HEK293 (cell line): ENCODE data around the gene PDZD2.

Source experiments
- CTCF ChIA-PET: fragments of 350-600 bp; formaldehyde crosslinking; extraction: SDS; loops from one replicate; lab custom pipeline; 2021; ENCODE audit warnings: antibody characterized with exemption; lab: Yijun Ruan, JAX
- POLR2A ChIA-PET: fragments of 300-600 bp; formaldehyde crosslinking; extraction: SDS; loops from one replicate; lab custom pipeline; 2020; ENCODE audit warnings: antibody characterized with exemption, inconsistent platforms; lab: Yijun Ruan, JAX
- H3K27ac ChIP-seq: fragments of 200-500 bp; sonication (Bioruptor generic); 2 replicates; pipeline ENCODE4 v1.5.1; 2014; ENCODE audit warnings: low read depth, low read length, control low read depth, inconsistent platforms; ENCODE audit errors: extremely low read depth
- H3K36me3 ChIP-seq, 2 experiments: fragments of 200-500 bp in 1 of 2; sonication (Bioruptor generic) in 1 of 2; 1 replicate in 1 of 2; 2 replicates in 1 of 2; pipeline ENCODE4 v1.5.1; 2014 to 2017; ENCODE audit warnings: inconsistent platforms in 2 of 2, low read length in 2 of 2; ENCODE audit not compliant: control insufficient read depth in 2 of 2, insufficient read depth in 1 of 2
- H3K4me1 ChIP-seq: fragments of 200-500 bp; sonication (Bioruptor generic); 2 replicates; pipeline ENCODE4 v1.5.1; 2014; ENCODE audit warnings: mild to moderate bottlenecking, low read length, inconsistent platforms; ENCODE audit not compliant: control insufficient read depth, insufficient read depth
- H3K4me3 ChIP-seq: 2 replicates; pipeline ENCODE4 v1.5.1; 2011; ENCODE audit warnings: low read depth, mild to moderate bottlenecking, control low read depth, low read length, moderate library complexity
- H3K9me3 ChIP-seq: fragments of 200-500 bp; sonication (Bioruptor generic); 2 replicates; pipeline ENCODE4 v1.5.1; 2014; ENCODE audit warnings: low read depth, low read length, inconsistent platforms; ENCODE audit not compliant: control insufficient read depth, insufficient read depth
- ATF2 ChIP-seq: fragments of 450-650 bp; formaldehyde crosslinking; IDR thresholded peaks from 2 replicates; pipeline ENCODE4 v1.5.1; 2016; ENCODE audit warnings: missing biosample characterization, missing genetic modification characterization, low read depth
- KLF16 ChIP-seq: fragments of 450-650 bp; formaldehyde crosslinking; IDR thresholded peaks from 2 replicates; pipeline ENCODE4 v1.5.1; 2017; ENCODE audit warnings: missing biosample characterization, missing genetic modification characterization
- MZF1 ChIP-seq: fragments of 450-650 bp; formaldehyde crosslinking; IDR thresholded peaks from 2 replicates; pipeline ENCODE4 v1.5.1; 2017; ENCODE audit warnings: missing biosample characterization, missing genetic modification characterization, borderline replicate concordance
- PATZ1 ChIP-seq: fragments of 450-650 bp; formaldehyde crosslinking; IDR thresholded peaks from 2 replicates; pipeline ENCODE4 v1.5.1; 2016; ENCODE audit warnings: missing biosample characterization, missing genetic modification characterization
- PRDM2 ChIP-seq: fragments of 450-650 bp; formaldehyde crosslinking; IDR thresholded peaks from 2 replicates; pipeline ENCODE4 v1.5.1; 2016; ENCODE audit warnings: missing biosample characterization, missing genetic modification characterization, borderline replicate concordance
- REPIN1 ChIP-seq: fragments of 450-650 bp; formaldehyde crosslinking; IDR thresholded peaks from 2 replicates; pipeline ENCODE4 v1.5.1; 2017; ENCODE audit warnings: missing biosample characterization, missing genetic modification characterization, low read depth
- SP3 ChIP-seq: fragments of 450-650 bp; formaldehyde crosslinking; IDR thresholded peaks from 2 replicates; pipeline ENCODE4 v1.5.1; 2016; ENCODE audit warnings: missing biosample characterization, missing genetic modification characterization
- ZBTB21 ChIP-seq: fragments of 450-650 bp; formaldehyde crosslinking; IDR thresholded peaks from 2 replicates; pipeline ENCODE4 v1.5.1; 2017; ENCODE audit warnings: missing biosample characterization, missing genetic modification characterization
- ZNF140 ChIP-seq: fragments of 450-650 bp; formaldehyde crosslinking; IDR thresholded peaks from 2 replicates; pipeline ENCODE4 v1.5.1; 2016; ENCODE audit warnings: missing biosample characterization, missing genetic modification characterization
- ZNF157 ChIP-seq: fragments of 450-650 bp; formaldehyde crosslinking; IDR thresholded peaks from 2 replicates; pipeline ENCODE4 v1.5.1; 2016; ENCODE audit warnings: missing biosample characterization, missing genetic modification characterization
- ZNF16 ChIP-seq: fragments of 450-650 bp; formaldehyde crosslinking; IDR thresholded peaks from 2 replicates; pipeline ENCODE4 v1.5.1; 2016; ENCODE audit warnings: low read depth, missing biosample characterization, missing genetic modification characterization
- ZNF24 ChIP-seq: fragments of 450-650 bp; formaldehyde crosslinking; IDR thresholded peaks from 2 replicates; pipeline ENCODE4 v1.5.1; 2016; ENCODE audit warnings: missing biosample characterization, missing genetic modification characterization
- ZNF248 ChIP-seq: fragments of 450-650 bp; formaldehyde crosslinking; IDR thresholded peaks from 2 replicates; pipeline ENCODE4 v1.5.1; 2017; ENCODE audit warnings: missing biosample characterization, missing genetic modification characterization
- ZNF335 ChIP-seq: fragments of 450-650 bp; formaldehyde crosslinking; conservative IDR thresholded peaks from 2 replicates; pipeline ENCODE4 v1.5.1; 2016; ENCODE audit warnings: missing biosample characterization, missing genetic modification characterization
- ZNF366 ChIP-seq: fragments of 450-650 bp; formaldehyde crosslinking; conservative IDR thresholded peaks from 2 replicates; pipeline ENCODE4 v1.5.1; 2016; ENCODE audit warnings: missing biosample characterization, missing genetic modification characterization
- ZNF529 ChIP-seq: fragments of 450-650 bp; formaldehyde crosslinking; IDR thresholded peaks from 2 replicates; pipeline ENCODE4 v1.5.1; 2017; ENCODE audit warnings: missing genetic modification characterization, missing biosample characterization; ENCODE audit not compliant: insufficient replicate concordance
- ZNF558 ChIP-seq: fragments of 450-650 bp; formaldehyde crosslinking; IDR thresholded peaks from 2 replicates; pipeline ENCODE4 v1.5.1; 2016; ENCODE audit warnings: missing biosample characterization, missing genetic modification characterization
- ZNF660 ChIP-seq: fragments of 450-650 bp; IDR thresholded peaks from 2 replicates; pipeline ENCODE4 v1.5.1; 2018; ENCODE audit warnings: missing biosample characterization, mild to moderate bottlenecking, missing genetic modification characterization
- ZNF707 ChIP-seq: fragments of 450-650 bp; formaldehyde crosslinking; IDR thresholded peaks from 2 replicates; pipeline ENCODE4 v1.5.1; 2016; ENCODE audit warnings: missing biosample characterization, missing genetic modification characterization
- ZNF791 ChIP-seq: fragments of 450-650 bp; formaldehyde crosslinking; IDR thresholded peaks from 2 replicates; pipeline ENCODE4 v1.5.1; 2016; ENCODE audit warnings: missing biosample characterization, missing genetic modification characterization
- ZNF837 ChIP-seq: fragments of 450-650 bp; formaldehyde crosslinking; IDR thresholded peaks from 2 replicates; pipeline ENCODE4 v1.5.1; 2016; ENCODE audit warnings: missing biosample characterization, missing genetic modification characterization
- ZSCAN23 ChIP-seq: fragments of 450-650 bp; formaldehyde crosslinking; IDR thresholded peaks from 2 replicates; pipeline ENCODE4 v1.5.1; 2016; ENCODE audit warnings: missing biosample characterization, missing genetic modification characterization
- ZSCAN5A ChIP-seq: fragments of 450-650 bp; formaldehyde crosslinking; IDR thresholded peaks from 2 replicates; pipeline ENCODE4 v1.5.1; 2016; ENCODE audit warnings: missing biosample characterization, missing genetic modification characterization

PDZD2 gene

GRCh38 chr5:31859096-31859495, 220.2 kb downstream of the PDZD2 start (continued):
- TF ChIP-seq PRDM2 (tag by site-specific recombination) (no peak), ZNF558 (tag by site-specific recombination) (no peak), REPIN1 (tag by site-specific recombination) (no peak), ZSCAN5A (no peak), MZF1 (tag by site-specific recombination) (no peak)

- CTCF ChIA-PET: no interaction called here
- Histone ChIP-seq H3K27ac (no peak overlapping the region), H3K36me3 (no peaks in the 10 kb centered on the region; a peak in 1 of 3 replicates), H3K9me3 (no peaks in the 10 kb centered on the region), H3K4me3 (no peak overlapping the region), H3K4me1 (no peaks in the 10 kb centered on the region; the same call in 1 of the 2 replicates)
- TF ChIP-seq ATF2 (tag by site-specific recombination) (no peak), ZNF791 (tag by site-specific recombination) (no peak), ZSCAN23 (tag by site-specific recombination) (no peak), ZNF660 (tag by site-specific recombination) (no peak), ZNF16 (tag by site-specific recombination) (no peak), ZSCAN5A (no peak), ZNF248 (tag by site-specific recombination) (no peak), ZNF529 (tag by site-specific recombination) (no peak), ZNF157 (no peak), ZNF140 (no peak), ZNF837 (tag by site-specific recombination) (no peak), ZNF24 (no peak), ZNF707 (tag by site-specific recombination) (no peak), ZBTB21 (tag by site-specific recombination) (no peak), PATZ1 (tag by site-specific recombination) (no peak), SP3 (no peak), ZNF366 (tag by site-specific recombination) (no peak), ZNF335 (no peak), KLF16 (no peak)
- POLR2A ChIA-PET: no interaction called here
These were observed 221.3 kb downstream of the PDZD2 start for GRCh38 chr5:31860278-31860677.
